NCI-H2196 treated with DMSO at 0.1 percent for 48 hours (cell line): ENCODE results near the gene SON.
"Not testable (repeated sequence)": the region's sequence is repeated elsewhere in the genome, so short reads cannot be mapped to it uniquely, and the experiment has no call there.

Experiments used
- DNase-seq: peaks from one replicate; lab custom pipeline; 2025; ENCODE audit not compliant: unreplicated experiment; lab: John Stamatoyannopoulos, UW

SON gene, protein sequence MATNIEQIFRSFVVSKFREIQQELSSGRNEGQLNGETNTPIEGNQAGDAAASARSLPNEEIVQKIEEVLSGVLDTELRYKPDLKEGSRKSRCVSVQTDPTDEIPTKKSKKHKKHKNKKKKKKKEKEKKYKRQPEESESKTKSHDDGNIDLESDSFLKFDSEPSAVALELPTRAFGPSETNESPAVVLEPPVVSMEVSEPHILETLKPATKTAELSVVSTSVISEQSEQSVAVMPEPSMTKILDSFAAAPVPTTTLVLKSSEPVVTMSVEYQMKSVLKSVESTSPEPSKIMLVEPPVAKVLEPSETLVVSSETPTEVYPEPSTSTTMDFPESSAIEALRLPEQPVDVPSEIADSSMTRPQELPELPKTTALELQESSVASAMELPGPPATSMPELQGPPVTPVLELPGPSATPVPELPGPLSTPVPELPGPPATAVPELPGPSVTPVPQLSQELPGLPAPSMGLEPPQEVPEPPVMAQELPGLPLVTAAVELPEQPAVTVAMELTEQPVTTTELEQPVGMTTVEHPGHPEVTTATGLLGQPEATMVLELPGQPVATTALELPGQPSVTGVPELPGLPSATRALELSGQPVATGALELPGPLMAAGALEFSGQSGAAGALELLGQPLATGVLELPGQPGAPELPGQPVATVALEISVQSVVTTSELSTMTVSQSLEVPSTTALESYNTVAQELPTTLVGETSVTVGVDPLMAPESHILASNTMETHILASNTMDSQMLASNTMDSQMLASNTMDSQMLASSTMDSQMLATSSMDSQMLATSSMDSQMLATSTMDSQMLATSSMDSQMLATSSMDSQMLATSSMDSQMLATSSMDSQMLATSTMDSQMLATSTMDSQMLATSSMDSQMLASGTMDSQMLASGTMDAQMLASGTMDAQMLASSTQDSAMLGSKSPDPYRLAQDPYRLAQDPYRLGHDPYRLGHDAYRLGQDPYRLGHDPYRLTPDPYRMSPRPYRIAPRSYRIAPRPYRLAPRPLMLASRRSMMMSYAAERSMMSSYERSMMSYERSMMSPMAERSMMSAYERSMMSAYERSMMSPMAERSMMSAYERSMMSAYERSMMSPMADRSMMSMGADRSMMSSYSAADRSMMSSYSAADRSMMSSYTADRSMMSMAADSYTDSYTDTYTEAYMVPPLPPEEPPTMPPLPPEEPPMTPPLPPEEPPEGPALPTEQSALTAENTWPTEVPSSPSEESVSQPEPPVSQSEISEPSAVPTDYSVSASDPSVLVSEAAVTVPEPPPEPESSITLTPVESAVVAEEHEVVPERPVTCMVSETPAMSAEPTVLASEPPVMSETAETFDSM (N-terminal part only)

GRCh38 chr21:33542640-33543504 lies at the start of gene SON:
SON (plus strand) TSS chr21:33543038; CDS start chr21:33543093, 55 bp downstream.
- peak; percentile 97 for DNase-seq

DNA sequence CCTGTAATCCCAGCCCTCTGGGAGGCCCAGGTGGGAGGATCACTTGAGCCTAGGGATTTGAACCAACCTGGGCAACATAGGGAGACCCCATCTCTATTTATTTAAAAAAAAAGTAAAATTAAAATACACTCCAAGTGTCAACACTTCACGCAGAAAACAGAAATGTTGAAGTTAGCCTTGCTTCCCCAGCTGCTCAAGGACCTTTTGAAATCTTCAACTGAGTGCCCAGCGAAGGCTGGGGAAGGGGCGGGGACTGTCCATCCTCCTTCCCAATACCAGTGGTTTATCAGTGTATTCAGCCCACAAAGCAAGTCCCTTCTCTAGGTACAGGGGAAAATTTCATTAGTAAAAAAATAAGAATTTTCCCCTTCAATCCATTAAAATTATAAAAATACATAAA lies 49.1 kb upstream of the SON start:
- DNase-seq: no peak

GRCh38 chr21:33495743-33496142 lies 47.1 kb upstream of the SON start:
- DNase-seq: no peak

DNA sequence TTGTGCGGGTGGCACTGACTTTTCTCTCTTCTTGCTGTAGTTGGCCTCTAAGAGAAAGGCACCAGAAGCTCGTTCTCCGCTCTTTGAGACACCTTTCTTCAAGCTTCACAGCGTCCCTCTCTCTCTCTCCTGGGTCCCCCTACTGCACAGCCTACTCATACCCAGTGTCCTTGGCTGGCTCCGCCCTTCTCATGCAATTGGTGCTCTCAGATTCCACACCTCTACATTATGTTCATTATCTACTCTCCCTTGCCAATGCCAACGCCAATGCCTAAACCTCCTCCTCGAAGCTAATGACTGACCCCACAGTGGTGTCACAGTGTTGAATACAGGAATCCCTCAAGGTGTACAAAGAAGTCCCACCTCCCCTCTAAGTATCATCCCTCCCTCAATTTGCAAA lies 46.5 kb upstream of the SON start:
- no peak for DNase-seq

DNA sequence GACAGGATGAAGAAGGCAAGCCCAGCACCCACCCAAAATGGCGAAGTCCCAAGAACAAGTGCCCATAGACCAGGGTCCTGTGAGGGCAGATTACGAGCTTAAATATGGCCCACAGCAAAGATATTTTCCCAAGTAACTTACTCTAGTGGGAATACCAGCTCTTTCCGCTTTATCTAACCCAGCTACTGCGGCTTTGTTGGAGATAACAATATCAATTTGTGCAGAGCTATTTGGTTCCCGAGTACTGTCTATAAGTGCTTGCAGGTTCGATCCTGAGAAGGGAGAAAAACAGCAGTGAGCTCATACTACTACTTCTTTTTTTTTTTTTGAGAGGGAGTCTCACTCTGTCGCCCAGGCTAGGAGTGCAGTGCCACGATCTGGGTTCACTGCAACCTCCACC lies 37.0 kb upstream of the SON start:
- DNase-seq: no peak

DNA sequence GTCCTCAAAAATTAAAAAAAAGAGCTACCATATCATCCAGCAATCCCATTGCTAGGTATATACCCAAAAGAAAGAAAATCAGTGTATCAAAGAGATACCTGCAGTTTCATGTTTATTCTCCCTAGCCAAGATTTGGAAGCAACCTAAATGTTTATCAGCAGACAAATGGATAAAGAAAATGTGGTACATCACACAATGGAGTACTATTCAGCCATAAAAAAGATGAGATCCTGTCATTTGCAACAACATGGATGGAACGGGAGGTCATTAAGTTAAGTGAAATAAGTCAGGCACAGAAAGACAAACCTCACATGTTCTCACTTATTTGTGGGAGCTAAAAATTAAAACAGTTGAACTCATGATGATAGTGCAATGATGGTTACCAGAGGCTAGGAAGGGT lies 35.8 kb upstream of the SON start:
- DNase-seq: not testable (repeated sequence)

DNA sequence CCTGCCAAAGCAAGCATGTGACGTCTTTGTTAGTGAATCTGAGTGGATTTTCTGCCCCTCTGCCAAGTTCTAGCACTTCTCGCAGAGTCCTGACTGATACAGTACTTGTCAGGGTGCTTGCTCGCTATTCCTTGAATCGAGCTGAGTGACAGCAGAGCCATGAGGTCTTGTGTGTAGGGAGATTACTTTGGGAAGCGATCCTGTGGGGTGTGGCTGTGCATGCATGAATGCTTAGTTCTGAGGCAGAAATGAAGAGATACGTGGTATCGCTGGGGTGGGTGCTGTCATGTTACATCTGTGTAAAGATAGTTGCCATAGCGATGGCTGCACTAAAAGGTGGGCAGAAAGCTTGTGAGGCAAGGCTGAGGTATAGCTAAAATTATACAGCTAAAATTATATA lies 32.0 kb upstream of the SON start:
- DNase-seq: no peak

- no peak for DNase-seq
These were observed 31.2 kb upstream of the SON start for GRCh38 chr21:33511639-33512038.

GRCh38 chr21:33512481-33512880 lies 30.4 kb upstream of the SON start:
- no peak for DNase-seq

- DNase-seq: no peak
These were observed 28.6 kb upstream of the SON start for GRCh38 chr21:33514229-33514628.

- no peak for DNase-seq
These were observed 23.9 kb upstream of the SON start for GRCh38 chr21:33518899-33519298.

DNA sequence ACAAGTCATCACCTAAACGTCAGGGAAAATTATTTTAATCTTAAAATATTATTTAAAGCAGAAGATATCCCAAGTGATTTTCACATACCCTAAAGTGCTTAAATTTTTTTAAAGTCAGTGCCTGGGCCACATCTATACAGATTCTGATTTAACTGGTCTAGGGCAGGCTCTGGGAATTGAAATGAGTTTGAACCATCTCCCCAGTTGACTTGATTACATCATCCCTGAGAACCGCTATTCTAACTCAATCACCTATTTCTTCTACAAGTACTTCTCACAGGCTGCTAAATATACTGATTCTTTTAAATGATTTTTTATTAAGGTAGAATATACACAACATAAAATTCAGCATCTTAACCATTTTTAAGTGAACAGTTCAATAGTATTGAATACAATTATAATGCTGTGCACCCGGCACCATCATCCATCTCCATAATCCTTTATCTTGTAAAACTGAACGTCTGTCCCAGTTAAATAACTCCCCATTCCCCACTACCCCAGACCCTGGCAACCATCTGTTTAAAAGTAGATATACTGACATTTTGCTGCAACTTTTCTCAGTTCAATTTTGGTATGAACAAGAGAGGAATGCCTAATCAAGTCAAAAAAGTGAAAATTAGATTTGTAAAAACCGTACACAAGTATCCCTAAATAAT lies 20.4 kb upstream of the SON start:
- DNase-seq: no peak

GRCh38 chr21:33522953-33523349 lies 19.9 kb upstream of the SON start:
- DNase-seq: no peak

- no peak for DNase-seq
These were observed 11.8 kb upstream of the SON start for GRCh38 chr21:33531007-33531406.

DNA sequence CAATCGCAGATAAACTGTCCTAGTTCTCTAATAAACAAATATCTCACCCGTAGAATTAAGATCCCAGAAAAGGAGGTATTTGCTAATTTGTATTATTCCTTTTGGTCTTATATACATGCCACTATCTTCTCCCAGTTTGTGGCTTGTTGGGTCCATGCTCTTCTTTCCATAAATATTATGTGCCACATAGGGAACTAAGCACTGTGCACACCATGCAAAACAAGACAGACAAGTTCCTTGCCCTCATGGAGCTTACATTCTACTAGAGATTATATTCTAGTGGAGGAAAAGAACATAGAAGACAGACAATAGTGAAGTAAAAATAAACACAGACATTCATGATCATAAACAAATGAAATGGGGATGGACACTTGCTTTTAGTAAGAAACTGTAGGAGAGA lies 5.6 kb upstream of the SON start:
- DNase-seq: no peak

DNA sequence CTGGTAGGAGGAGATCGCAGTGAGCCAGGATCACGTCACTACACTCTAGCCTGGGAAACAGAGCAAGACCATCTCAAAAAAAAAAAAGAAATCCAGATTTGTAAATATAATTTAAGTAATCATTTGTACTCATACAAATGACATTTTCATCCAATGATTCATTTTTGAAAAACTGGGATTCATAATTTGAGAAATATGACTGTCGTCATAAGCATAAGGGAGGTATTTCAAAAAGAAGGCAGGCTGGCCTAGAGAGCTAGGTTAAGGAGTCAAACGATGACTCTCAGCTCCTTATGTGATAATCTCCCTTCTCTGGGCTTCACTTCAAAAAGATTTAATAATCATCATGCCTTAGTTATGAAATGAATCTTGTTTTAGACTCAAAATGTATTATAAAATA lies 3.2 kb upstream of the SON start:
- DNase-seq: no peak

- DNase-seq: no peak
These were observed 2.1 kb upstream of the SON start for GRCh38 chr21:33540711-33541104.

DNA sequence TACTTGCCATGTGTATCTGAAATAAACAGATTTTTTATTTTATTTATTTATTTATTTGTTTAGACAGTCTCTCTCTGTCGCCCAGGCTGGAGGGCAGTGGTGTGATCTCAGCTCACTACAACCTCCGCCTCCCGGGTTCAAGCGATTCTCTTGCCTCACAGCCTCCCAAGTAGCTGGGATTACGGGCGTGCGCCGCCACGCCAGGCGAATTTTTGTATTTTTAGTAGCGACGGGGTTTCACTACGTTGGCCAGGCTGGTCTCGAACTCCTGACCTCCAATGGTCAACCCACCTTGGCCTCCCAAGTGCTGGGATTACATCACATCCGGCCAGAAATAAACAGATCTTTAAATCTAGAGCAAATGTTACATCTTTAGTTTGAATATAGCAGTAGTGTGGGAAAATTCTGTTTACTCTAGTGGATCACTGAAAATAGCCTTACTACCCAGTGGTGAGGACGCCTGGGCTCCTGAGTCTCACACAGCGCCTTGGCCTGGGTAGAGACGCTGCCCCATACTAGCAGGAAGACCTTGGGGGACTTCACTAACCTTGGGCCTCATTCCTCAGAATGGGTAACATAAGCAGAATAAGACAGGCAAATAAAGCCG lies 1.6 kb upstream of the SON start:
- no peak for DNase-seq
